H1 (cell line): ENCODE data around the gene MCF2L. TPM values are rescaled to one million over a fixed set of nuclear protein-coding genes. Genes with fewer than 3 reads are reported as not detected.

Experiments
- ATF2 ChIP-seq: IDR thresholded peaks from 2 replicates; pipeline ENCODE4 v1.6.1; 2012; ENCODE audit warnings: low read length, inconsistent platforms
- BCL11A ChIP-seq, 2 experiments: IDR thresholded peaks; one replicate each; pipeline ENCODE4 v1.6.1; 2011; ENCODE audit warnings: low read depth in 2 of 2, low read length in 2 of 2, mild to moderate bottlenecking in 2 of 2
- CHD7 ChIP-seq: fragments of 300-600 bp; sonication (generic); IDR thresholded peaks from 2 replicates; pipeline ENCODE4 v1.7.1; 2012; ENCODE audit warnings: low read length, moderate library complexity, mild to moderate bottlenecking, inconsistent platforms; ENCODE audit not compliant: insufficient replicate concordance
- FOSL1 ChIP-seq: IDR thresholded peaks from 2 replicates; pipeline ENCODE4 v1.6.1; 2011; ENCODE audit warnings: mild to moderate bottlenecking, low read depth, low read length, moderate library complexity; ENCODE audit not compliant: insufficient read depth
- NRF1 ChIP-seq: IDR thresholded peaks from 2 replicates; pipeline ENCODE4 v1.6.1; 2011; ENCODE audit warnings: mild to moderate bottlenecking, low read depth, low read length, improper control_type of control experiment
- RBBP5 ChIP-seq: IDR thresholded peaks from 2 replicates; pipeline ENCODE4 v1.7.1; 2012; ENCODE audit warnings: low read depth, mild to moderate bottlenecking, inconsistent platforms, low read length, moderate library complexity, borderline replicate concordance
- RXRA ChIP-seq: IDR thresholded peaks from 2 replicates; pipeline ENCODE4 v1.6.1; 2011; ENCODE audit warnings: low read depth, mild to moderate bottlenecking, low read length, moderate library complexity; ENCODE audit not compliant: insufficient read depth
- polyA plus RNA-seq, 7 experiments: library from polyadenylated mRNA; depleted of rRNA in 3 of 7; stranded (reverse) in 5 of 7; unstranded in 2 of 7; fragments of >200 nt in 5 of 7; fragments of 200-250 nt in 2 of 7; gene quantifications; 1 replicate in 5 of 7; 2 replicates in 1 of 7; 4 replicates in 1 of 7; pipeline versions ENCODE4 v1.2.1 to v1.2.3, GENCODE V29; 2011 to 2013; ENCODE audit warnings: missing spikeins in 2 of 7, mixed read lengths in 2 of 7
- total RNA-seq: library from RNA; stranded (reverse); fragmentation: NEBNext Ultra II Directional; extraction: Animal tissue kit (Norgen Biotek cat#: 25700); gene quantifications from 2 replicates; pipeline ENCODE4 v1.2.1, GENCODE V29; 2021

The MCF2L gene
- total and polyA plus RNA-seq, 2 of the 8 experiments (the other 6 are each of a cell fraction or from before 2014, with no cell fraction given): 10.1 to 24.4 TPM

GRCh38 chr13:112997188-112998130, 28.4 kb downstream of the MCF2L start (continued):
- TF ChIP-seq FOSL1 (no peak), RBBP5 (no peak), CHD7 (no peak), BCL11A (IDR thresholded peaks at IDR 0.05; ENCODE audit: low read depth in 2 of 2, low read length in 2 of 2) (no peak), ATF2 (no peak), NRF1 (no peak), RXRA (no peak)
